GM10248 (cell line): ENCODE data around the gene GRM4.

ENCODE experiments used
- CTCF ChIA-PET: fragments of 300-600 bp; sonication (Branson Sonifier 250); formaldehyde crosslinking; extraction: SDS; loops from one replicate; lab custom pipeline; 2021; ENCODE audit warnings: antibody characterized with exemption; lab: Yijun Ruan, JAX
- POLR2A ChIA-PET: fragments of 350-650 bp; sonication (Branson Sonifier 250); formaldehyde crosslinking; extraction: SDS; loops from one replicate; lab custom pipeline; 2020; ENCODE audit warnings: antibody characterized with exemption; lab: Yijun Ruan, JAX
- DNase-seq: peaks from one replicate; pipeline ENCODE4 v3.0.0; 2012; ENCODE audit errors: extremely low spot score
- TF ChIP-seq, protein P1 (sequence below): IDR thresholded peaks from 2 replicates; pipeline ENCODE4 v1.5.1; 2012; ENCODE audit warnings: mild to moderate bottlenecking, low read depth; ENCODE audit errors: extremely low read depth, missing control alignments, control extremely low read depth

The GRM4 gene

DNA sequence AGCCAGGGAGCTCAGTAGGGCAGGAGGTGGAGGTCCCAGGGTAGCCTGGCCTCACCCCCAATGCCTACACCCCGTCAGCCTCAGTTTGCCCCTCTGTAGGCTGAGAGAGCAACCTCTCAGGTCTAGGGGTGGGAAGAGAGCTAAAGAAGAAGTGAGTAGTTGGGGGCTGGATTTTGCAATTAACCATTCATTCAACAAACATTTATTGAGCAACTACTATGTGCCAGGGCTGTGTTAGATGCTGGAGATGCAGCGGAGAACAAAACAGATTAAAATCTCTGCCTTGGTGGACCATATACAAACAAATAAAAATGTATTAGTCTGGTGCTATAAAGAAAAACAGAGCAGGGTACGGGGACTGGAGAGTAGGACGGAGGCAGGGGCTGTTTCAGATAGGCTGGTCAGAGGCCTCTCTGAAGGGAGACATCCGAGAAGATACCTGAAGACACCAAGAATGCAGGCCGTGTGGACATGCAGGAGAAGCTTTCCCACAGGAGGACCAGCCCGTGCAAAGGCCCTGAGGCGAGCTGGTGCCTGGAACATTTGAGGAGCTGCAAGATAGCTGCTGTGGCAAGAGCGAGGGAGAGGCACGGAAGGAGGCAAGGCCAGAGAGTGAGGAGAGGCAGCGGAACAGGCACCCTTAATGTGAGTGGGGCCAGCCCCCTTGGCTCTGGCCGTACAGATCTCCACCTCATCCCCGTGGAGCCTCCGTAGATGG is 60.3 kb downstream of the GRM4 start:
- no peak for DNase-seq
- POLR2A ChIA-PET = no interaction called here
- CTCF ChIA-PET = no interaction called here
- TF ChIP-seq, protein P1, sequence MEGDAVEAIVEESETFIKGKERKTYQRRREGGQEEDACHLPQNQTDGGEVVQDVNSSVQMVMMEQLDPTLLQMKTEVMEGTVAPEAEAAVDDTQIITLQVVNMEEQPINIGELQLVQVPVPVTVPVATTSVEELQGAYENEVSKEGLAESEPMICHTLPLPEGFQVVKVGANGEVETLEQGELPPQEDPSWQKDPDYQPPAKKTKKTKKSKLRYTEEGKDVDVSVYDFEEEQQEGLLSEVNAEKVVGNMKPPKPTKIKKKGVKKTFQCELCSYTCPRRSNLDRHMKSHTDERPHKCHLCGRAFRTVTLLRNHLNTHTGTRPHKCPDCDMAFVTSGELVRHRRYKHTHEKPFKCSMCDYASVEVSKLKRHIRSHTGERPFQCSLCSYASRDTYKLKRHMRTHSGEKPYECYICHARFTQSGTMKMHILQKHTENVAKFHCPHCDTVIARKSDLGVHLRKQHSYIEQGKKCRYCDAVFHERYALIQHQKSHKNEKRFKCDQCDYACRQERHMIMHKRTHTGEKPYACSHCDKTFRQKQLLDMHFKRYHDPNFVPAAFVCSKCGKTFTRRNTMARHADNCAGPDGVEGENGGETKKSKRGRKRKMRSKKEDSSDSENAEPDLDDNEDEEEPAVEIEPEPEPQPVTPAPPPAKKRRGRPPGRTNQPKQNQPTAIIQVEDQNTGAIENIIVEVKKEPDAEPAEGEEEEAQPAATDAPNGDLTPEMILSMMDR = no peak

DNA sequence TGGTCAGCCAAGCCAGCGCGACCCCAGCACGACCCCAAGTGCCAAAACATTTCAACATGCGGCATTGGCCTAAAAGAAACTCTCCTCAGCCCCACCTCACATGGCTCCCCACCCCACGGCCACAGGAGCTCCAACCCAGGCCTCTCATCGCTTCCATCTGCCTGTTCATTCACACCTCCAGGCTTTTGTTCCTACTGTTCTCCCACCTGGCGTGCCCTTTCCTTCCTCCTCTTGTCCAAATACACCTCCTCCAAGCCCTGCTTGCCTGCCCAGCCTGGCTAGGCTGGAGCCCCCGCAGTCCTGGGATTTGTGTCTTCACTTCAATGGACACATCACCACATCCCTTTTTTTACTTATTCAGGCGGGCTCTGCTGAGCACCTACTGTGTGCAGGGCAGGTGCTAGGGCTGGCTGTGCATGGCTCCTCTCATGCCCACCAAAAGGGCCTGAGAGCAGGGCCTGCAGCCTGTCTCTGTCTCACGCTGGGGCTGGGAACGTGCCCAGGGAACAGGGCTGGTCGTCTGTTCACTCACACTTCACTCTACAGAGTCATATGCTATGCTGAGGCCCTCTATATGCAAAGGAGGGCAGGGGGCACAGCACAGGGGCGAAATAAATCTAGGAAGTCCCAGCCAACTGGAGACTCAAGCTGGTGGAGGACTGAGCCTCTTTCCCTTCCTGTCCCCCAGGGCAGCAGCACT is 61.1 kb downstream of the GRM4 start:
- ChIA-PET POLR2A (no interaction called here), CTCF (no interaction called here)
- TF ChIP-seq, protein P1 = no peak
- no peak for DNase-seq

- no peak for DNase-seq
- CTCF ChIA-PET = no interaction called here
- TF ChIP-seq, protein P1 = no peak
- POLR2A ChIA-PET = no interaction called here
Measured at GRCh38 chr6:34082864-34083626, 62.8 kb downstream of the GRM4 start.

- POLR2A ChIA-PET = no interaction called here
- CTCF ChIA-PET = no interaction called here
Measured at GRCh38 chr6:34082348-34082747, 63.5 kb downstream of the GRM4 start.

DNA sequence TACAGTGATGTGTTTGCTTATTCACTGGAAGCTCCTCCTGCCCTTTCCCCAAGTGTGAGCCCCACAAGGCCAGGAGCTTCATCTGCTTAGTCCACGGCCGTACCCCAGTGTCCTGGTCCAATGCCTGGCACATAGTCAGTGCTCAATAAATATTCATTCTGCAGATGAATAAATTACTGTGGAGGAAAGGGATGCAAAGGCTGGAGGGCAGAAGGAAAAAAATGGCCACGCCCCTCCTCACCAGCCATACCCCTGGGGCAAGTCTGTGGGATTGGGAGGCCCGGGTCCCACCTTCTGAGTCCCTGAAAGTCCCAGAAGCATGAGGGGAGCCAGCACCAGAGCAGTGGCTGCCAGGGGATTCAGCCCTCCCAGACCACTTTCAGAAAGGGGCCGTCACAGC is 65.5 kb downstream of the GRM4 start:
- TF ChIP-seq, protein P1 = no peak
- ChIA-PET POLR2A (no interaction called here), CTCF (no interaction called here)
- DNase-seq = no peak

More at GRCh38 chr6:34082348-34082747, 63.5 kb downstream of the GRM4 start:
- no peak for DNase-seq
- TF ChIP-seq, protein P1 = no peak

DNA sequence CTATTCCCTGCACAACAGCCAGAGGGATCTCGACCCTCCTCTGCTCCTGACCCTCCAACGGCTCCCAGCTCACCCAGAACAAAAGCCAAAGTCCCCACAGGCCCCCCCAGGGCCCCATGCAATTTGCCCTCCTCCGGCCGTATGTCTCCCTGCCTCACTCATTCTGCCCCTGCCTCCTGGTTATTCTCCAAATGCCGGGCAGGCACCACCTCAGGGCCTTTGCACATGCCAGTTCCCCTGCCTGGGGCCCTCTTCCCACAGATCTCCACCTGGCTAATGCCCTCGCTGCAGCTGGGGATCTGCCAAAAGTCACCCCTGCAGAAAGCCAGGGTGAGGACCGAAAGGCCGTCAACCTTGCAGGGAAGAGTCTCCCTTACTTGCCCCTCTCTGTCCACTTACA is 66.0 kb downstream of the GRM4 start:
- TF ChIP-seq, protein P1 = no peak
- ChIA-PET POLR2A (no interaction called here), CTCF (interaction anchor here (1.2 kb wide), 1 partner anchor 25 kb away, joined by 4 read pairs; no protein-coding TSS in a partner anchor)
- no peak for DNase-seq
